GM21423 (cell line): ENCODE data around the gene VEPH1.

Experiments
- ATAC-seq: cut with Tn5 transposase; IDR thresholded peaks from one replicate; pipeline ENCODE4 v1.9.1; 2021; ENCODE audit warnings: mild to moderate bottlenecking, moderate library complexity; ENCODE audit not compliant: unreplicated experiment

Gene VEPH1

DNA sequence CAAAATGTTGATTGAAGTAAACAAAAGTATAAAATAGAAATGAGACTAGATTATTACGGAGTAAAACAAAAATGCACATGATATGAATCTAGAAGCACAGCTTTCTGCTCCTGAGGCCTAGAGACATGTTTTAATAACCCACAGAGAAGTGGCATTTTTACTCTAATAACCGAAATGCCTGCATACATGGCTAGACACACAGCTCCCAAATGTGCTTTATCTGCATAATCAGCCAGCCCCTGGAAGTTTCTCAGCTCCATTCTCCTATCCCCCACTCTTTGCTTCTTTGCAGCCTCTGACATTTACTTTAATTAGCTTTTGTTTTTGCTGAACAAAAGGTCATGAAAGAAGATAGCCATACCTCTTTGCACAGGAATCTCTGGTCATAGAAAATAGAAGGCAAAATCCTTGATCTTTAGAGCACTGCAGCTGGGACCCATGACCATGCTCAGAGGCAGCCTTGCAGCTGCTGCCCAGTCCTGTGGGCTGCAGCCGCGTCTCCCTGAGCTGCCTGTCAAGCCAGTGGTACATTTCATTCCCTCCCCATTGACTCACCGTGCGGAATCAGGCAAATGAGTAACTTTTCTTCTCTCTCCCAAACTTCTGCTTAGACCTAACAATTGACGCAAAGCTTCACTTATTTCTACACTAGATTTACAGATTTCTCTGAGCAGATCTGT is at the start of gene VEPH1:
Gene VEPH1, minus strand, starts transcription at position 501 of the 680 bp plus-strand sequence. CDS start 8,067 bp downstream, outside the sequence.
- ATAC-seq, result no peak

DNA sequence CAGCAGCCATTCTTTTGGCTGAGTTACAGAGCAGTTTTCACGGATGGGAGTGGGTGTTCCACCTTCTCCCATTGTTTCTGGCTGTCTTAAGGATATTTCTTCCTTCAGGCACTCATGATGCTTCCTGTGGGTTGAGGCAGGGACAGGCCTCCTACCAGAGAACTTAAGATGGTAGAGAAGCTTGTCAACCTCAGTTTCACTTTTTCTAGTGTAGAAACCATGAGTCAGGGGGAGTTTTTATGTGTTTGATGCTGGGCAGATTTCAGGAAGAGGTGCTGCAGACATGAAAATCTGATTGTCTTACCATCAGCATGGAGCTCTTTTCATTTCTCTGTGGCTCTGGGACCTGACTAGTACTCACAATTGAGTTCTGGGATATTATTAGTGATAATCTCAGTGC is 48.7 kb upstream of the VEPH1 start:
- ATAC-seq, result peak; percentile 65

- ATAC-seq, result no peak
Observed at GRCh38 chr3:157549498-157549897, 46.3 kb upstream of the VEPH1 start.

- ATAC-seq, result no peak
Observed at GRCh38 chr3:157544501-157545130, 41.4 kb upstream of the VEPH1 start.

- ATAC-seq, result no peak
Observed at GRCh38 chr3:157543501-157544035, 40.4 kb upstream of the VEPH1 start.

DNA sequence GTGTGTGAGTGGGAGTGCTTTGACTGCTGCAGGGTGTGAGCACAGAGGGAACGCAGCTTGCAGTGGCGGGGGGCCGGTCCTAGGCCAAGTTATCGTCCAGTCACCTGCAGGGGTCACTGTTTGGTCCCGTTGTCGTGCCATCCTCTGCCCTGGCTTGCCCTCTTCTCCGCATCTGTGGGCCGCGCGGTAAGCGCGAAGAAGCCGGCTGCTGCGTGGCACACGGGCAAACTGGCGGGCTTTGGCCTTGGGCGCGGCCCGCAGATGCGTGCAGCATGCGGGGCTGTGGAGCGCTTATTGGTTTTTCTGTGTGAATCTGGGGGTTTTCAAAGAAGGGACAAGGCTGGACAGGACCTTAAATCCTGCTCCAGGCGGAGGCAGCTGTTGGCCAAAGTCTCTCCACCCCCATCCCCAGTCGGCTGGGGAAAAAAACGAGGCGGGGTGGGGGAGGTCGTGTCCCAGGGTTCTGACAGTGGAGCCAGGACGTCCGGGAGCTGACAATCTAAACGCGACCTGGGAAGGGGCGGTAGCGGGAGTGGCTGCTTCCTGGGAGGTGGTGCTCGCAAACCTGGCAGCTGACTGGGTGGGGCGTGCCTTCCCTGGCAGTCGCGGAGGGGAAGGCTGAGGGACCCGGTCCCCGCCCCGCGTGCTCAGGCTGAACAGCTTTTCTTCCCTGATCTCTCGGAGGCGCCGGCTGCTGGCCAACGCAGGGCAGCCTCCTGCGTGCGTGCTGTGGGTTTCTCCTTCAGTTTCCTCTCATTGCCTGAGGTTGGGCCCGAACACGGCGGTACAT is 39.7 kb upstream of the VEPH1 start:
- ATAC-seq, result no peak

- ATAC-seq, result no peak
Observed at GRCh38 chr3:157541506-157542236, 38.5 kb upstream of the VEPH1 start.

GRCh38 chr3:157540656-157541055 is 37.4 kb upstream of the VEPH1 start:
- no peak for ATAC-seq

DNA sequence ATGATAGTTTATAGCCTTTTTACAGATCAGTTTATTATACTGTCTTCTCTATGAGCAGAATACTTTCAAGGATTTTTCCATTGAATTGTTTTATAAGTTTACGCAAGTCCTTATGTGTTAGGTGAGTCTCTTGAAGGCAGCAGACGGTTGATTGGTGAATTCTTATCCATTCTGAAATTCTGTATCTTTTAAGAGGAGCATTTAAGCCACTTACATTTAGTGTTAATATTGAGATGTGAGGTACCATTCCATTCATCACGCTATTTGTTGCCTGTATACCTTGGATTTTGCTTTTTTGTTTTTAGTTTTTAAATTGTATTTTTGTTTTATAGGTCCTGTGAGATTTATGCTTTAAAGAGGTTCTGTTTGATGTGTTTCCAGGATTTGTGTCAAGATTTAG is 32.5 kb upstream of the VEPH1 start:
- no peak for ATAC-seq

- no peak for ATAC-seq
Observed at GRCh38 chr3:157534725-157535161, 31.5 kb upstream of the VEPH1 start.

- no peak for ATAC-seq
Observed at GRCh38 chr3:157533298-157534070, 30.3 kb upstream of the VEPH1 start.

DNA sequence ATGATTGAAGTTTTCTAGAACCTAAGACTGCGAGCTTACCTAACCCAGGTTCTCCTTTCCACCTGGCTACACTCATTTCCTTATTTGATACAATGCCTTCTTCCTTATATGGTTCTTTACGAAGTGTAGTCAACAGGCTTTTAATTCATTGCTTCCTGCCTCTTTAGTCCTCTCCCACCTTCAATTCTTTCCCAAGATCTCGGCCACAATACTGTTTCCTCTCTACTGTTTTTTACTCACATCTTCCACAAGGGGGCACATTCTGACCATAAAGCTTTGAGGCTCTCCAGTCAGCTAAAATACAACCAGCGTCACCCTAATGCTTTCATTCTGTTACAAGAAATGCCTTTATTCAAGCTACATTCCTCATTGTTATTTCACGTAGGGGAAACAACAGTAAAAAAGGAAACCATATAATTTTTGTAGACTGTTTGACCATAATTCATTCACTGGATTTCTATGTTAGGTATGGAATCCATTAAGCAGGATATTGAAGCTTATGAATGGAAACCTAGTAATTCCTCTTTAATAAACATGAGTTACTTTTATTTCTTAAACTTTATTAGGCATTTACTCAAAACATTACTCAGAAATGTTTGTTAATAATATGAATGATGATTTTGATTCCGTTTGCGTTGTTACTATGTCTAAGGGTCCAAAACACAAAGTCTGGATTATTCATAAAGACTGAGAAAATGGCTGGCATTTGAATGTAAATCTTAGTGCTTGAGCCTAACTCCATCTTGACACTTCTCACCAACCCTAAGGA is 29.5 kb upstream of the VEPH1 start:
- peak; percentile 92 for ATAC-seq

DNA sequence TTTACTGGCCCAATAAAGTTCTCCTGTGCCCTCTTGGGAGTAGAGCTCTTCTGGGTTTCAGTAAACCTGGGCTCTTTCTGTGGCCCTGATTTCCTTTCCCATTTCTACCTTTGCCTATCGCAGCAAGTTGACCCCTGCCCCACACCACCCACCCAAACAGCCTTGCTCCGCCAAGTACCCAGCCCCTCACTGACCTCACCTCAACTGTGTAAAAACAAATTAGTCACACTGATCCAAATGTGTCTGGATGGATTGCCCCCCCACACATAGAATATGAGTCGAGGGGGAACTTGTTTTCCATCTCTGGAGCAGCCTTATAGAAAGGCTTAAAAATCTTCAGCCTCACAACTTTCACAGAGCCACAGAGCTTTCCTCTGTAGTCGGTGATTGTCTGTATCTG is 28.6 kb upstream of the VEPH1 start:
- ATAC-seq, result no peak

- ATAC-seq, result no peak
Observed at GRCh38 chr3:157531301-157531660, 28.1 kb upstream of the VEPH1 start.

- ATAC-seq, result no peak
Observed at GRCh38 chr3:157530637-157531300, 27.6 kb upstream of the VEPH1 start.

DNA sequence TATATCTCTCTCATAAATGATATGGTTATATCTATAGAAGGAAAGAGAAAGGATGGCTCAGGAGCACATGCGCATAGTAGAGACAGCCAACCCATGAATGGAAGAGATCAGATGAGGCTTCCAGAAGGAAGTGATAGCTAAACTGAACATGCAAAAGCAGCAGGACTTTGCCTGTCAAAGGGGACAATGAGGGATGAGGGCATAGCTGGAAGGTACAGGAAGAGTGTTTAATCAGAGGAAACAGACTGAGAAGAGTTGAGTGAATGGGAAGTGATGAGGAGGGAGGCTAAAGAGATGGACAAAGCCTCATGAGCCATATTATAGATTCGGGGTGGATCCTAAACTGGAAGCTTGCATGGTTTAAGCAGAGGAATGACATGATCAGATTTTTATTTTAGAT is 26.5 kb upstream of the VEPH1 start:
- ATAC-seq, result no peak

GRCh38 chr3:157529085-157529484 is 25.9 kb upstream of the VEPH1 start:
- no peak for ATAC-seq

DNA sequence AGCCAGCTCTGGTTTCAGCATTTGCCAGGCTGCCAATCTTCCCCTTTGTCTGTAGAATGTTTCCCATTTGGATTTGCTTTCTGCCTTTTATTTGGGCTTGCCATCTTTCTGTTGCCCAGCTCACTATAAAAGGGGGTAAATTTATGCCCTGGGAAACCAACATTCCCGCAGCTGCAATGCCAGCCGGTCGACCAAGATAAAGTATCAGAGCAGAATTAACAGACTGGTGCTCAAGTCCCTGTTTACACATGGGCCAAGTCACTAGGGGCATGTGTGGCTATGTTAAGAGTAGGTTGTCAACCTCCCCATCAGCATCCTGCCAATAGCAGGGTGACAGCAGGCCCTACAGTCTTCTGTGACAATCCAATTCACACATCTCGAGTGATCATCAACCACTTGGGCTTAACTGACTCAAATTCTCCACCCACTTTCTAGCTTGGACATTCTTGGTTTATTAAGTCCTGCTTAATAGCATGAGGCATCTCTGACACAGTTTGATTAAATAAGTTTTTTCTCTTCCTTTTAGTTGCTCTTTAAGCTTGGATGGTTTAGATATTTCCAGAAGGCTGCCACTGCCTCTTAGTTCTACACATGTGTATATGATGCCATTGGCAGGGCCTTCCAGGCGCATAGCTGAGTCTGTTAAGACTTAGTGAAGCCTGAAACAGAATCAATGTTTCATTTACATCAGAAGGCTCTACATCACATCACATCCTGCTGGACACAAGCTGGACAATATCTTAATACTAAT is 24.1 kb upstream of the VEPH1 start:
- no peak for ATAC-seq
